GM12874 (cell line): ENCODE measurements around the gene GABPA.

Experiments used
- TF ChIP-seq, protein P1 (sequence below): IDR thresholded peaks from 2 replicates; pipeline ENCODE4 v1.5.1; 2011; ENCODE audit warnings: low read depth, mild to moderate bottlenecking, control low read depth, low read length, moderate library complexity; ENCODE audit not compliant: insufficient read depth

The GABPA gene

DNA sequence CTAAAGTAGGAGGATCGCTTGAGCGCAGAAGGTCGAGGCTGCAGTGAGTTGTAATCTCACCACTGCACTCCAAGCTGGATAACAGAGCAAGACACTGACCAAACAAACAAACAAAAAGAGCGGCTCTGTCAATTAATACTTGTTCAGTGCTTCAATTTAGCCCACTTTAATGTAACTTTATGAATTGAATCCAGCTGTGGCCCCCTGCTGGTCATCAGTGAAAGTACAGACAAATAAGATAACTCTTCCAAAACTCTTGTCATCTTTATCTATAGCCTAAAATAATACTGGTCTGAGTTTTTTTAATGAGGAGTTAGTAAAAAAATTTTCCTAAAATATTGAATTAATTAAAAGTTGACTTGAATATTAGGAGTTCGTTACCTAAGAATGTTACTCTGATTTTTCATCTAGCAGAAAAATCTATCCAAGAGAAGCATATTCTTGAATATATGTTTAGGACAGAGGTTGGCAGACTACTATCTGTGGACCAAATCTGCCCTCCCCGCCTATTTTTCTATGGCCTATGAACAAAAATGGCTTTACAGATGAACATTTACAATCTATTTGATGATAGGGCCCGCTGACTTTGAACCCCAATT, 26.2 kb upstream of the GABPA start:
- TF ChIP-seq, protein P1, sequence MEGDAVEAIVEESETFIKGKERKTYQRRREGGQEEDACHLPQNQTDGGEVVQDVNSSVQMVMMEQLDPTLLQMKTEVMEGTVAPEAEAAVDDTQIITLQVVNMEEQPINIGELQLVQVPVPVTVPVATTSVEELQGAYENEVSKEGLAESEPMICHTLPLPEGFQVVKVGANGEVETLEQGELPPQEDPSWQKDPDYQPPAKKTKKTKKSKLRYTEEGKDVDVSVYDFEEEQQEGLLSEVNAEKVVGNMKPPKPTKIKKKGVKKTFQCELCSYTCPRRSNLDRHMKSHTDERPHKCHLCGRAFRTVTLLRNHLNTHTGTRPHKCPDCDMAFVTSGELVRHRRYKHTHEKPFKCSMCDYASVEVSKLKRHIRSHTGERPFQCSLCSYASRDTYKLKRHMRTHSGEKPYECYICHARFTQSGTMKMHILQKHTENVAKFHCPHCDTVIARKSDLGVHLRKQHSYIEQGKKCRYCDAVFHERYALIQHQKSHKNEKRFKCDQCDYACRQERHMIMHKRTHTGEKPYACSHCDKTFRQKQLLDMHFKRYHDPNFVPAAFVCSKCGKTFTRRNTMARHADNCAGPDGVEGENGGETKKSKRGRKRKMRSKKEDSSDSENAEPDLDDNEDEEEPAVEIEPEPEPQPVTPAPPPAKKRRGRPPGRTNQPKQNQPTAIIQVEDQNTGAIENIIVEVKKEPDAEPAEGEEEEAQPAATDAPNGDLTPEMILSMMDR: peak; percentile 57

DNA sequence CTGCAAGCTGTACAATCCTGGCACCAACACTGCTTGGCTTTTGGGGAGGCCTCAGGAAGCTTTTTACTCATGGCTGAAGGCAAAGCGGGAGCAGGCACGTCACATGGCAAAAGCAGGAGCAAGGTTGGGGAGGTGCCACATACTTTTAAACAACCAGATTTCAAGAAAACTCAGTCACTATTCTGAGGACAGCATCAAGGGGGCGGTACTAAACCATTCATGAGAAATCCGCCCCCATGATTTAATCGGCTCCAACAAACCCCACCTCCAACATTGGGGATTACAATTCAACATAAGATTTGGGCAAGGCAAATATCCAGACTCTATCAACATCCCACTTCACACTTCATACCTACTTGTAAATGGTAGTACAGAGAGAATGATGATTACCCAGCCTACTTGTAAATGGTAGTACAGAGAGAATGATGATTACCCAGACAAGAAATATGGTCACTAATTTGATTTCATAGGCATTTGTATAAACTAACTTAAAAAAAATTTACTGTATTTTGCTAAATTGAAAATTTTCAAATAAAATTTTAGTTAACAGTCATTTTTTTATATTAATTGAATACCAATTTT, 25.0 kb upstream of the GABPA start:
- TF ChIP-seq, protein P1: no peak

DNA sequence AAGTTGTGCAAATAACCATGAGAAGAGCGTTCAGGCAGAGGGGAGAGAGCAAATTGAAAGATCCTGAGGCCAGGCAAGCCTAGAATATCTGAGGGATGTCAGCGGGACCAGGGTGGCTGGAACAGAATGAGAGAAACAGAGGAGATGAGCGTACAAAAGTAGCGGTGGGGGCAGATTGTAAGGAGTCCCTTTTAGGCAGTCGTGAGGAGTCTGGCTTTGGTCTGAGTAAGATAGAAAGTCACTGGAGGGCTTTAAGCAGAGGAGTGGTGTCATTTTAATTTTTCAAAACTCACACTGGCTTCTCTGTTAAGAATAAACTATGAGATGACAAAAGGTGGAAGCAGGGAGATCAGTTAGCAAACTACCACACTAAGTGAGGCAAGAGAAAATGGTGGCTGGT, 24.2 kb upstream of the GABPA start:
- TF ChIP-seq, protein P1: no peak

DNA sequence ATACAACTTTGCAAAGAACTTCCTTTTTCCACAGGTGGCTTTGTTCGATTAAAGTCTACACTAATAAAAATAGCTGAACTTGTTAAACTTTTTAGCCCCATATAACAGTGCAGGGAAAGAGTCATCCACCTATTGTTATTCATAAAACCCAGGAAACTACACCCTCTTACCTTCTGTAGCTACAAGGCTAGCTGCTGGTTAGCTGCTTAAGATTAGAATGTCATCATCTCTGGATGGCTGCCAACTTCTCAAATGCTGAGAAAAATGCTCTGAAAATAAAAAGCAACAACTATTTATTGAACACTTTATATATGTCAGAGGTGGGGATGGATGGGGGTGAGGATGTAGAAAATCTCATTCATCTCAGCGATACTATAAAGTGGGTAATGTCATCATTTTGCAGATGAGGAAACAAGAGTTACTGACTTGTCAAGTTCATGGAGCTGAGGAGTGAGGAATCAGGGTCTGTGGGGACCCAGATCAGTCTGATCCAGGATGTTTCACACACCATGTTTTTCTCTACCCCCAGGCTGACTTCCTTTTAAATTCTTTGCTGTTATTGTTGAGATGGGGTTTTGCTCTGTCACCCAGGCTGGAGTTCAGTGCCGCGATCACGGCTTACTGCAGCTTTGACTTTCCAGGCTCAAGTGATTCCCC, 17.2 kb upstream of the GABPA start:
- TF ChIP-seq, protein P1: no peak

DNA sequence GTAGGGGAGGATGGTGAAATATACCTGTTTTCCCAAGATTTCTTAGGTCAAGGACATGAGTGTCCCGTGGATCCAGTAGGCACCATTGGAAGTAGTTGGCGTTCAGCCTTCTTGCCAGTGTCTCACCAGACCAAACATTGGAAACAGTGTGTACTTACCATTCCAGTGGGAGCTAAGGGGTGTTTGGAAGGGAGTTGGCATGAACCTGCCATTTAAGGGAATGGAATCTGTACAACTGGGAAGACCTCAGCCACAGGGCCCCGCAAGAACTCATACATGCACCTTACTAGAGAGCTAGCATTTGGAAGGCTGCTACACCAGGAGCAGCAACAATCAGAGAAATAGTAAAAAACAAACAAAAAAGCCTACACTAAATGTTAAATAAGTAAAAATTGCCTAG, 12.8 kb upstream of the GABPA start:
- TF ChIP-seq, protein P1: no peak

DNA sequence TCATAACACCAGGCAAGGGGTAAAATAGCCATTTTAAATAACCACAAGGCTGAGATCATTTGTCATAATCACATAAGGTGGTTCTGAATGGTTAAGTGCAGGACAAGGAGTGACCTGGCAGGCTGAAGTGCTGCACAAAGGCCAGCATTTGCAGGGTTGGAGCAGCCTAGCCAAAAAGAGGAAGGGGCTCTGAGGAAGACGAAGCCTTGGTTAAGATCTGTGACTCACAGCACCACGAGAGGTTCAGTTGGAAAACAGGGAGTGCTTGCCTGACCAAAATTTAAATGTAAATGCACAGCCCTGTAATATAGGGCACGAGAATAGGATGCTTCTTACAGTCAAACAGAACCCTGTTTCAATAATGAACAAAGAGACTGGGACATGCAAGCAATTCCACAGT, 12.1 kb upstream of the GABPA start:
- TF ChIP-seq, protein P1: no peak

DNA sequence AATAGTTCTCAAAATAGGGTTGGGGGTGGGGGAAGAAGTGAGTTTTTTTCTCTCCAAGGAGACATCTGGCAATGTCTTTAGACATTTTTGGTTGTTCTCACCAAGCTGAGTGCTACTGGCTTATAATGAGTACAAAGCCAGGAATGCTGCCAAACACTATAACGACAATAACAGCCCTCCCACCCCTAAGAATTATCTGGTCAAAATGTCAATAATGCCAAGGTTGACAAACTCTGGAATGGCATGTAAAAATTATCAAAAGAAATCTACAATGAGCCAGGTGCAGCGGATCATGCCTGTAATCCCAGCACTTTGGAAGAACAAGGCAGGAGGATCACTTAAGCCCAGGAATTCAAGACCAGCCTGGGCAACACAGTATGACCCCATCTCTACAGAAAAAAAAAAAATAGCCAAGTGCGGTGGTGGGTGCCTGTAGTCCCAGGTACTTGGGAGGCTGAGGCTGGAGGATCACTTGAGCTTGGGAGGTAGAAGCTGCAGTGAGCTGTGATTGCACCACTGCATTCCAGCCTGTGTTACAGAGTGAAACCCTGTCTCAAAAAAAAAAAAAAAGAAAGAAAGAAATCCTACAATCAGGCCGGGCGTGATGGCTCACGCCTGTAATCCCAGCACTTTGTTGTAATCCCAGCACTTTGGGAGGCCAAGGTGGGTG, 2.5 kb upstream of the GABPA start:
- TF ChIP-seq, protein P1: no peak
